ENCODE measurements around the gene FBXO42. TPM values are rescaled to one million over a fixed set of nuclear protein-coding genes. Genes with fewer than 3 reads are reported as not detected.
"Not testable (repeated sequence)": the region's sequence is repeated elsewhere in the genome, so short reads cannot be mapped to it uniquely, and the experiment has no call there.

Gene FBXO42
- total and polyA plus RNA-seq, 2 donors (not counting 1 experiment from before 2014, with no cell fraction given) = 10.4 to 13.5 TPM

GRCh38 chr1:16351456-16351993 is 755 bp downstream of the FBXO42 start:
- Histone ChIP-seq H3K9ac (ENCODE audit: insufficient read depth, low read length) (peak overlapping the region; percentile 95), H3K4me2 (ENCODE audit: extremely low read depth, insufficient read depth, low read length) (peak overlapping the region; percentile 90), H3K4me1 (ENCODE audit: control insufficient read depth, extremely low read depth, insufficient read depth, low read length) (peaks cover 10% of the 10 kb centered on the region), H3K27me3 (ENCODE audit: control insufficient read depth, insufficient read depth, low read length) (no peaks in the 10 kb centered on the region), H3K4me3 (replicated peaks in 1 of 4; ENCODE audit: control extremely low read depth in 1 of 4, insufficient read depth in 1 of 4, low read depth in 3 of 4, low read length in 4 of 4) (peak overlapping the region; percentile 84 to 95 (median 89)), H4K20me1 (ENCODE audit: control insufficient read depth, extremely low read depth, insufficient read depth, low read length) (peaks cover 3% of the 10 kb centered on the region), H3K79me2 (ENCODE audit: control insufficient read depth, insufficient read depth, low read length) (peaks cover 55% of the 10 kb centered on the region), H3K27ac (ENCODE audit: insufficient read depth, low read length) (peak overlapping the region; percentile 65), H2AFZ (ENCODE audit: low read length) (no peak overlapping the region), H3K9me3 (ENCODE audit: control insufficient read depth, insufficient read depth, low read depth, low read length) (no peaks in the 10 kb centered on the region), H3K36me3 (ENCODE audit: control insufficient read depth, insufficient read depth, low read length) (no peaks in the 10 kb centered on the region)
- peak; percentile 31 to 47 for DNase-seq (ENCODE audit: low read depth in 2 of 2)
- TF ChIP-seq EZH2 (IDR thresholded peaks at IDR 0.05; ENCODE audit: low read length, missing control alignments) = no peak
- TF ChIP-seq CTCF (conservative IDR thresholded peaks at IDR 0.05 in 1 of 2, IDR thresholded peaks at IDR 0.05 in 1 of 2; ENCODE audit: low read depth in 1 of 2, low read length in 2 of 2) = no peak

GRCh38 chr1:16349847-16350406 is 2.4 kb downstream of the FBXO42 start:
- Histone ChIP-seq H3K9ac (ENCODE audit: insufficient read depth, low read length) (no peak overlapping the region), H3K27ac (ENCODE audit: insufficient read depth, low read length) (no peak overlapping the region), H3K27me3 (ENCODE audit: control insufficient read depth, insufficient read depth, low read length) (no peaks in the 10 kb centered on the region), H3K9me3 (ENCODE audit: control insufficient read depth, insufficient read depth, low read depth, low read length) (no peaks in the 10 kb centered on the region), H4K20me1 (ENCODE audit: control insufficient read depth, extremely low read depth, insufficient read depth, low read length) (peaks cover 3% of the 10 kb centered on the region), H3K79me2 (ENCODE audit: control insufficient read depth, insufficient read depth, low read length) (peaks cover 67% of the 10 kb centered on the region), H3K4me2 (ENCODE audit: extremely low read depth, insufficient read depth, low read length) (peak overlapping the region; percentile 40), H3K4me3 (replicated peaks in 1 of 4; ENCODE audit: control extremely low read depth in 1 of 4, insufficient read depth in 1 of 4, low read depth in 3 of 4, low read length in 4 of 4) (peak overlapping the region in 2 of 4 experiments; percentile 19 to 84), H3K36me3 (ENCODE audit: control insufficient read depth, insufficient read depth, low read length) (no peaks in the 10 kb centered on the region), H3K4me1 (ENCODE audit: control insufficient read depth, extremely low read depth, insufficient read depth, low read length) (peaks cover 10% of the 10 kb centered on the region), H2AFZ (ENCODE audit: low read length) (no peak overlapping the region)
- no peak for DNase-seq (ENCODE audit: low read depth in 2 of 2)
- TF ChIP-seq EZH2 (IDR thresholded peaks at IDR 0.05; ENCODE audit: low read length, missing control alignments) = no peak
- no peak for TF ChIP-seq CTCF (conservative IDR thresholded peaks at IDR 0.05 in 1 of 2, IDR thresholded peaks at IDR 0.05 in 1 of 2; ENCODE audit: low read depth in 1 of 2, low read length in 2 of 2)

- no peak overlapping the region for H3K9ac ChIP-seq (ENCODE audit: insufficient read depth, low read length)
- H3K27ac ChIP-seq (ENCODE audit: insufficient read depth, low read length) = peak overlapping the region; percentile 70
- no peaks in the 10 kb centered on the region for H3K36me3 ChIP-seq (ENCODE audit: control insufficient read depth, insufficient read depth, low read length)
- DNase-seq (ENCODE audit: low read depth in 2 of 2) = peak; percentile 72 to 76
- no peak overlapping the region for H2AFZ ChIP-seq (ENCODE audit: low read length)
- peaks cover 75% of the 10 kb centered on the region for H3K79me2 ChIP-seq (ENCODE audit: control insufficient read depth, insufficient read depth, low read length)
- TF ChIP-seq EZH2 (IDR thresholded peaks at IDR 0.05; ENCODE audit: low read length, missing control alignments) (no peak), CTCF (conservative IDR thresholded peaks at IDR 0.05 in 1 of 2, IDR thresholded peaks at IDR 0.05 in 1 of 2; ENCODE audit: low read depth in 1 of 2, low read length in 2 of 2) (no peak)
- no peaks in the 10 kb centered on the region for H3K9me3 ChIP-seq (ENCODE audit: control insufficient read depth, insufficient read depth, low read depth, low read length)
- no peak overlapping the region for H3K4me2 ChIP-seq (ENCODE audit: extremely low read depth, insufficient read depth, low read length)
- no peak overlapping the region for H3K4me3 ChIP-seq (replicated peaks in 1 of 4; ENCODE audit: control extremely low read depth in 1 of 4, insufficient read depth in 1 of 4, low read depth in 3 of 4, low read length in 4 of 4)
- H3K4me1 ChIP-seq (ENCODE audit: control insufficient read depth, extremely low read depth, insufficient read depth, low read length) = peaks cover 10% of the 10 kb centered on the region
- peaks cover 3% of the 10 kb centered on the region for H4K20me1 ChIP-seq (ENCODE audit: control insufficient read depth, extremely low read depth, insufficient read depth, low read length)
- H3K27me3 ChIP-seq (ENCODE audit: control insufficient read depth, insufficient read depth, low read length) = no peaks in the 10 kb centered on the region
Measured at GRCh38 chr1:16348414-16349182, 3.7 kb downstream of the FBXO42 start.

- not testable (repeated sequence) for H3K4me1 ChIP-seq (ENCODE audit: control insufficient read depth, extremely low read depth, insufficient read depth, low read length); H3K27me3 ChIP-seq (ENCODE audit: control insufficient read depth, insufficient read depth, low read length); H3K4me3 ChIP-seq (replicated peaks in 1 of 4; ENCODE audit: control extremely low read depth in 1 of 4, insufficient read depth in 1 of 4, low read depth in 3 of 4, low read length in 4 of 4); H3K36me3 ChIP-seq (ENCODE audit: control insufficient read depth, insufficient read depth, low read length); H3K9me3 ChIP-seq (ENCODE audit: control insufficient read depth, insufficient read depth, low read depth, low read length); H4K20me1 ChIP-seq (ENCODE audit: control insufficient read depth, extremely low read depth, insufficient read depth, low read length); H3K9ac ChIP-seq (ENCODE audit: insufficient read depth, low read length); H2AFZ ChIP-seq (ENCODE audit: low read length); DNase-seq (ENCODE audit: low read depth in 2 of 2); H3K4me2 ChIP-seq (ENCODE audit: extremely low read depth, insufficient read depth, low read length); H3K27ac ChIP-seq (ENCODE audit: insufficient read depth, low read length)
- peaks cover 70% of the 10 kb centered on the region for H3K79me2 ChIP-seq (ENCODE audit: control insufficient read depth, insufficient read depth, low read length)
Measured at GRCh38 chr1:16343276-16343675, 9.0 kb downstream of the FBXO42 start.
